ENCODE measurements around the gene IRAK1.

DNA sequence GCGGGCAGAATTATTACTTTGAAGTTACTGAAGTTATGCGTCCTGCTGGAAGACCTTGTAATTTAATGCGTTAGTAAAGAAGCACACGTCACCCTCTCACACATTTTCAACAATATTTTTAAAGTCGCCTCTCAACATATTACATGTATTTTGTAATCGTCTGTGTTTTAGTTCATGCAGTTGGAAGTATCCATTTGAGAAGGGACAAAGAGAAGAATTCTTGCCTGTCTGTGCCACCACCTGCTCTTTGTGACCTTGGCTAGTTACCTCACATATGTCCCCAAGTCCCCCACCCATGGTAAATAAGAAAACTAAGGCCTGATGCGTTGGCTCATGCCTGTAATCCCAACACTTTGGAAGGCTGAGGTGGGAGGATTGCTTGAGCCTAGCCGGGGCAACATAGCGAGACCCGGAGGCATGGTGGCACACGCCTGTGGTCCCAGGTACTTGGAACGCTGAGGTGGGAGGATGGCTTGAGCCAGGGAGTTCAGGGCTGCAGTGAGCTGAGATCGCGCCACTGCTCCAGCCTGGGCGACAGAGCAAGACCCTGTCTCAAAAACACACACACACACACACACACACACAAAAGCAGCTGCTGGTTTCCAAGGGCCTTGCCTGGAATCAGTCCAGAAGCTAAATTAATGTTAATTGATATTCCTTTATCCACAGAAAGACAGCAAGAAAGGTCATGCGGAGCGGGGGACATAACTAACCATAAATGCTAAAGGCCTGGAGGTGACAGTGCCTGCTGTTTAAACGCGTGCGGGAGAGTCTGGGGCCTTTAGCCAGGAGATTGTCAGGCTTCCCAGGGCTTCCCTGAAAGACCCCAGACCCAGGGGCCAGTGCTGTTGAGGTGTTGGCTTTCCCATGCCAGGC is 46.3 kb downstream of the IRAK1 start:
- TF ChIP-seq CTCF (IDR thresholded peaks at IDR 0.05) = no peak
- no peak for TF ChIP-seq EP300 (IDR thresholded peaks at IDR 0.05; ENCODE audit: low read depth)
